Measurements from ENCODE around the gene GAS2L2.

GRCh38 chr17:35784895-35785294, 31.9 kb upstream of the GAS2L2 start:
- TF ChIP-seq CTCF (IDR thresholded peaks at IDR 0.05) (no peak), EP300 (IDR thresholded peaks at IDR 0.05) (no peak)

Data from stomach (tissue), 4 donors.